Tibial nerve (tissue), 3 donors: ENCODE measurements around the gene SMIM3.

Experiments used
- CTCF ChIP-seq, 5 experiments: fragments of 200-600 bp in 3 of 5; fragments of 450-650 bp in 2 of 5; sonication (generic) in 3 of 5; IDR thresholded peaks; one replicate each; pipeline ENCODE4 v1.5.1; 2016 to 2019; ENCODE audit warnings: antibody characterized with exemption in 5 of 5, mild to moderate bottlenecking in 3 of 5, moderate library complexity in 2 of 5
- POLR2A ChIP-seq, 2 donors: fragments of 450-650 bp; IDR thresholded peaks; one replicate each; pipeline ENCODE4 v1.6.1; 2017; ENCODE audit warnings: antibody characterized with exemption in 2 of 2, mild to moderate bottlenecking in 2 of 2, moderate library complexity in 2 of 2

- TF ChIP-seq POLR2A (IDR thresholded peaks at IDR 0.05) (no peak), CTCF (IDR thresholded peaks at IDR 0.05) (no peak)
Measured at GRCh38 chr5:150765011-150765798, 13.4 kb upstream of the SMIM3 start.
